HTR-8/SVneo (cell line): ENCODE measurements around the gene GTF2H2C_2.
"Not testable (repeated sequence)": the region's sequence is repeated elsewhere in the genome, so short reads cannot be mapped to it uniquely, and the experiment has no call there.

Experiments
- DNase-seq: peaks from one replicate; pipeline ENCODE4 v3.0.0; 2011; ENCODE audit warnings: low spot score, mixed read lengths; ENCODE audit not compliant: insufficient read length
- FAIRE-seq: peaks from 2 replicates; lab custom pipeline; 2011; peaks lifted over from hg19 to GRCh38; lab: Jason Lieb, UNC

GTF2H2C_2 gene

GRCh38 chr5:70415117-70415516 is at the start of gene GTF2H2C_2:
Gene GTF2H2C_2, plus strand, starts transcription at chr5:70415368.
- not testable (repeated sequence) for DNase-seq, FAIRE-seq

DNA sequence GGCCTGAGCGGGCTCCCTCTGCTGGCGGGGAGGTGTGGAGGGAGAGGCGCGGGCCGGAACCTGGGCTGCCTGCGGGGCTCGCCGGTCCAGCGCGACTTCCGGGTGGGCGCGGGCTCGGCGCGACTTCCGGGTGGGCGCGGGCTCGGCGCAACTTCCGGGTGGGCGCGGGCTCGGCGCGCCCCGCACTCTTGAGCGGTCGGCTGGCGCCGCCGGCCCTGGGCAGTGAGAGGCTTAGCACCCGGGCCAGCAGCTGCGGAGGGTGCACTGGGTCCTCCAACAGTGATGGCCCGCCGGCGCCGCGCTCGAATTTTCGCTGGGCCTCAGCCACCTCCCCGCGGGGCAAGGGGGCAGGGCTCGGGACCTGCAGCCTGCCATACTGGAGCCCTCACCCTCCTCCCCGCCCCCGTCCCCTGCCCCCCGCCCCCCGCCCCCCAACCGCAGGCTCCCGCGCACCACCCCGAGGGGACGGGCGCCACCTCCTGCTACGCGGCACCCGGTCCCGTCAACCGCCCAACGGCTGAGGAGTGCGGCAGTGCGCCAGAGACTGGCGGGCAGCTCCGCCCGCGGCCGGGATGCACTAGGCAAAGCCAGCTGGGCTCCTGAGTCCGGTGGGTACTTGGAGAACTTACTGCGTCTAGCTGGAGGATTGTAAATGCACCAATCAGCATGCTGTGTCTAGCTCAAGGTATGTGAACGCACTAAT is 14.0 kb upstream of the GTF2H2C_2 start:
- not testable (repeated sequence) for FAIRE-seq, DNase-seq

DNA sequence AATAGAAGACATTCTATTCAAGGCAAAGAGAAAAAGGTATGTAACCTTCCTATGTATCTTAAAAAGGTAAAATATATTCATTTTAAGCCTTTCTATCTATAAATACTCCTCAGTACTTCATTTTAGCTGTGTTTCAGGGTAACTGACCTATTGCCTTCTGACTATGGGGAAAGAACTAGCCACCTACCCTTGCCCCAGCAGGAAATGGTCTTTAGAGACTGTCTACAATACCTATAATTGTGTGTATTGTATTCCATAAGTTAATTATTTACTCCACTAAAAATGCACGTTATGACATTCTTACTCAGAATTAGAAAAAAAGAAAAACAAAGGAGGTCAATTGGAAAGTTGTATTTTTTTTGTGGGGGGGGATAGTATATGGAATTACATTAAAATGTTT is 6.2 kb downstream of the GTF2H2C_2 start:
- DNase-seq, FAIRE-seq: not testable (repeated sequence)

DNA sequence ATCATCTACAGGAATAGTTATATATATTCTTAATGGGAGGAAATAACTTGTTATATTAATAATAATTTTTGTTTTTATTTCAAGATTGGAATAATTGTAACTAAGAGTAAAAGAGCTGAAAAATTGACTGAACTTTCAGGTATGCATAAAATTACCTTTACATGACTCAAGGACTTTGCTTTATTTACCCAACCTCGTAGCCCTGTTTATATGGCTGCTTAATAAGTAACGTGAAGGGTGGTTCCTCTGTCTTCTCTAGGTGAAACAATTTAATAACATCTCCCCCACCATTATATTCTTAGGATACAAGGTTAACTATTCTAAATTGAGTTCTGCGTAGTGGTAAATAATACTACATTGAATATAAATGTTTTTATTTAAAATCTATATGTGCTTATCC is 8.0 kb downstream of the GTF2H2C_2 start:
- not testable (repeated sequence) for FAIRE-seq, DNase-seq

DNA sequence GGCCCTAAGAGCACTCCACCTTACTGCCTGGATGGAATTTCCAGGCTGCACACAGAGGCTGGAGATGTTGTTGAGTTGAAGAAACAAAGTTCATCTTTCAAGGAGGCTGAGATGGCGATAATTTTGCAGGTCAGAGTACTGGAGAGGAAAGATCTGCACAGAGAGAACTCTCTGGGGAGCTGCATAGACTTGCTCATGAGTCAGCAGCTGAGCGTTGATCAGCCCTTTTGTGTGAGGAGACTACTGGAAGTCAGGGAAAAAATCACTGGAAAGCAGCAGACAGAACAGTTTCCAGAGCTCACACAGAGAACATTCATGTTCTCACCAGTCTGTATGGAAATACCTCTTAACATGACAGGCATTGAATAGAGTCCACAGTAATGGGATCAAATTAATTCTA is 23.4 kb downstream of the GTF2H2C_2 start:
- FAIRE-seq, DNase-seq: not testable (repeated sequence)

DNA sequence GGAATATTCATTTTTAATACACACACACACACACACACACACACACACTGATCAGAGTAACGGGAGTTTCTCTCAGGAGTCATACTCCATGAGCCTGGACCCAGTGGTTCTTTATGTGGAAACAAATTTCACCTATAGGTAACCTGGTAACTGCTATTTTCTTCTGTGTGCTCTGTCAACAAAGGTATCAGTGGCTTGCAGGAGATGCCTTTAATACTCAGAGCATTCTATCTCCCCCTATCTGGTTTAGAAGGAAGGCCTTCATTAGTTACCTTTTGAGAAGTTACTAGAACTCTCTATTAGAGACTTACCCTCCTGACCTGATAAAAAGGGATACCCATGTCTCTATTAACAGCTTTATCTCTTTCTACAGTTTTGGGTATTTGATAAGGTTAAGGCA is 34.4 kb downstream of the GTF2H2C_2 start:
- DNase-seq, FAIRE-seq: not testable (repeated sequence)

DNA sequence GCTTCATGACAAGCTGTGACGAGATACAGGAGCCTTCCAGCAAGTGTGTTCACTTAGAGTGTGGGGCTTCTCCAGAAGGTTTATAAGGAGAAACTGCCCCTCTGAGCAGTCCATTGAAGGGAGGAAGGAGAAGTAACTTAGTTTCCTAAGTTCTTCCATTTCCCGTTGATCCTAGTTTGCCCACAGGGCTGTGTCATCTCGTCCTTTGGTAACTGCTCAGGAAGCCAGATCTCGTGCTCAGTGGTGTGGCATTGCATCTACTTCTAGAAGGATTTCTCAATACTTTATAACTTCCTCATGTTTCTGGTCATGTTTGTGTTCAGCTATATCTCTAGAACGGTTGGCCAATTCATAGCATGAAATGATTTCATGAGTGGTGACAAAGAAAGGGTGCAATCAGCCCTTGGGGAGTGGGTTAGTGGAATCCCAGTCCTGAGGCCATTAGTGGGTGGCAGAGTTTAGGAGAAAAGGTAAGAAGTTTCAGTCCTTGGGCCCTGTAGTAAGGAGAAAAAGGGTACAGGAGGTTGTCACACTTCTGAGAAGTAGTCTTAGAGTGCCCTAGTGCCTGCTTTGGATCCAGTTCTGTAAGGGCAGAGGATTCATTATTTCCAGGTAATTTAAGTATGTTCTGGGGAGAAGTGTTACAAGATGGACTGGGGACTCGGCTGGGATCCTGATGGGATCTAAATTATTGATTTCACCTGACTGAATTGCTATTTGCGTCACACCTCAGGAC is 36.2 kb downstream of the GTF2H2C_2 start:
- not testable (repeated sequence) for FAIRE-seq, DNase-seq

GRCh38 chr5:70457093-70457492 is 41.9 kb downstream of the GTF2H2C_2 start:
- not testable (repeated sequence) for FAIRE-seq, DNase-seq

DNA sequence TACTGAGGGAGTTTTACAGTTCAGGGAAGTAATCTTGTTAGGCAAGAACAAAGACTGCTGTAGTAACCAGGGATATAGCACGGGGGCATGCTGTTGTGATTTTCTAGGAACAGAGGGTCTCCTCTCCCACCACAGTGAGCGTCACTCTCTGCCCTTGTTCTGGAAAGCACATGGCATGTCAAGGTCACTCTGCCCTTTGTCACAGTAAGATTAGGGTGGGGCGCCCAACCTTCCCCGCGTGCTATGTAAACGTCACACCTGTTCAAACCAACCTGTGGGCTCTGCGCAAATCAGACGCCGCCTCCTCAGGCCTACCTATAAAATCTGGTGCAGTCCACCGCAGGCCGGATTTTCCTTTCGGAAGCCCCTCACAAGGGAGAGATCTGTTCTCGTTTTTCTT is 44.0 kb downstream of the GTF2H2C_2 start:
- FAIRE-seq, DNase-seq: not testable (repeated sequence)

- not testable (repeated sequence) for DNase-seq, FAIRE-seq
Observed at GRCh38 chr5:70461984-70462383, 46.8 kb downstream of the GTF2H2C_2 start.

DNA sequence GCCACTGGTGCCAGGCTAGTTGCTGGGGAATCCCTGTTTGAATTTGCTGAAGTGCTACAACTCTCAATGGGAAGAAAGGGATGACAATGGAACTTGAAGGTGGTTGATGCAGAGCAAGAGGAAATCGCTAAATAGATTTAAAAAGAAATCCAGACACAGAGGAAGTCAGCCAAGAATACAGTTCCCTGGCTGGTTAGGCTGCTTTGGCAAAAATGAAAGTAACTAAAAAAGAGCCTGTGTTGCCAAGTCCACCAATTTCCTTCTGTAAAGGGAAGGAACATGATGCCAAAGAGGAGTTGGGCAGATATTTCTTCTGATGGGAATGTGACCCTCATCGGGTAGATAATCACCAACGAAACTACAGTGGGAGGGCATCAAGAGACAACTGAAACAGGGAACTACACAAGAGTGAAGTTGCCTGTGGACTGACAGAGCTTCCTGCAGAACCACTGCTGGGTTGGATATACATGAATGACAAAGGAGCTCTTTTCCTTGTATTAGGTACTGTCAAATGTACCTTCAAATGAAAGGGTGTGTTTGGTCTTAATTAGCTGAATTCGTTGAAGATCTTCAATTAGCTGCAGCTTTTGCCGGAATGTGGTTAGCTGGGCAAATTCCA is 49.0 kb downstream of the GTF2H2C_2 start:
- not testable (repeated sequence) for FAIRE-seq, DNase-seq

DNA sequence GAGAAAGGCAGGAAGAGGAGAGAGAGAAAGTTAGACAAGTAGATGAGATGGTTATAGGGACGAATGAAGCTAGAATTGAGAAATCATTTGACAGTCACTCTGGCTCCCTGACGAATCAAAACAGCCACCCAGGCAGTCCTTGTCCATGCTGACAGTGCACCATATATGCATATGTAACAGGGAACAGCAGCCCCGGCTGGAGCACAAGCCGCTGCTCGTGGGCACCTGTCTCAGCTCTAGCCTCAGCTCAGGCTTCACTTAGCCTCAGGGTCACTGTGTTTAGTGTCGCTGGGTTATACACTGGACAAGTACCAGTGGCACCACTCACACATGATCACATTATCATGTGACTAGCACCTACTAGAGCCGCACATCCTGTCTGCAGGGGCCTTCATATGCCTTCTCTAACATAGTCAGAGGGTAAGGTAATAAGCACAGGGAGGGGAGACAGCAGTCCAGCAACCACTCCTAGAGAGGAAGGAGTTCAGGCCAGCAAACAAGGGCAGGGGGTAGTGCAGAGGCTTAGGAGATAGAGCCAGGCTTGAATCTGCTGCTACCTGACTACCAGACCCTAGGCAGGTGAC is 54.9 kb downstream of the GTF2H2C_2 start:
- not testable (repeated sequence) for FAIRE-seq, DNase-seq
